AG09319 (cell line): ENCODE data around the gene CYB5RL.

Experiments used
- DNase-seq: peaks from one replicate; pipeline ENCODE4 v3.0.0-alpha.2; 2010; ENCODE audit warnings: low read depth; ENCODE audit errors: extremely low read depth
- TF ChIP-seq, protein P1 (sequence below): IDR thresholded peaks from 2 replicates; pipeline ENCODE4 v1.5.1; 2011; ENCODE audit warnings: low read depth, mild to moderate bottlenecking, inconsistent platforms, low read length, moderate library complexity

The CYB5RL gene

DNA sequence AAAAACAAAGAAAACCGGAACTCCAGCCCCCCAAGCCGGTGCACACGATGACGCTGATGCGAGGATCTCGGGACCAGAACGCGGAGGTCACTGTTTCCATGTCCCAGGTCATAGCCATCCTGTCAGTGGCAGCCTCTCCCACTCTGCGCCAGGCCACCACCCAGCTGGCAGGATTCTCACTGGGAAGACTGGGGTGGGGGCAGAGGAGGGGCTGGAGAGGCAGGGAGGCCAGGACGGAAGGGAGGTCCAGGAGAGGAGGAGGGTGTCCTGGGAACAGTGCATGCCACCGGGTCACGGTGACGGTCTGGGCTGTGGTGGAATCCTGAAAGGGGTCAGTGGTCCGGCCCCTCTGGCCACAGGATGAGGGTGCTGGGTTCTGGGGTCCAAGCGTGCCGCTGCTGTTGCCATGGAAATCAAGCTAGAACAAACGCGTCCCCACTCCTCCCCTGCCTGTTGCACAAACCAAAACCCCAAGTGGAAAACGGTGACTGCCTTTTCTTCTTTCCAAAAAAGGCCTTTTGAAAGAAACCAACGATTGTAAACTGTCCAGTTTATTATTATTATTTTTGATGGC, 26.2 kb upstream of the CYB5RL start:
- TF ChIP-seq, protein P1, sequence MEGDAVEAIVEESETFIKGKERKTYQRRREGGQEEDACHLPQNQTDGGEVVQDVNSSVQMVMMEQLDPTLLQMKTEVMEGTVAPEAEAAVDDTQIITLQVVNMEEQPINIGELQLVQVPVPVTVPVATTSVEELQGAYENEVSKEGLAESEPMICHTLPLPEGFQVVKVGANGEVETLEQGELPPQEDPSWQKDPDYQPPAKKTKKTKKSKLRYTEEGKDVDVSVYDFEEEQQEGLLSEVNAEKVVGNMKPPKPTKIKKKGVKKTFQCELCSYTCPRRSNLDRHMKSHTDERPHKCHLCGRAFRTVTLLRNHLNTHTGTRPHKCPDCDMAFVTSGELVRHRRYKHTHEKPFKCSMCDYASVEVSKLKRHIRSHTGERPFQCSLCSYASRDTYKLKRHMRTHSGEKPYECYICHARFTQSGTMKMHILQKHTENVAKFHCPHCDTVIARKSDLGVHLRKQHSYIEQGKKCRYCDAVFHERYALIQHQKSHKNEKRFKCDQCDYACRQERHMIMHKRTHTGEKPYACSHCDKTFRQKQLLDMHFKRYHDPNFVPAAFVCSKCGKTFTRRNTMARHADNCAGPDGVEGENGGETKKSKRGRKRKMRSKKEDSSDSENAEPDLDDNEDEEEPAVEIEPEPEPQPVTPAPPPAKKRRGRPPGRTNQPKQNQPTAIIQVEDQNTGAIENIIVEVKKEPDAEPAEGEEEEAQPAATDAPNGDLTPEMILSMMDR = no peak
- DNase-seq = no peak

GRCh38 chr1:54225378-54225777, 25.5 kb upstream of the CYB5RL start:
- TF ChIP-seq, protein P1 = no peak

DNA sequence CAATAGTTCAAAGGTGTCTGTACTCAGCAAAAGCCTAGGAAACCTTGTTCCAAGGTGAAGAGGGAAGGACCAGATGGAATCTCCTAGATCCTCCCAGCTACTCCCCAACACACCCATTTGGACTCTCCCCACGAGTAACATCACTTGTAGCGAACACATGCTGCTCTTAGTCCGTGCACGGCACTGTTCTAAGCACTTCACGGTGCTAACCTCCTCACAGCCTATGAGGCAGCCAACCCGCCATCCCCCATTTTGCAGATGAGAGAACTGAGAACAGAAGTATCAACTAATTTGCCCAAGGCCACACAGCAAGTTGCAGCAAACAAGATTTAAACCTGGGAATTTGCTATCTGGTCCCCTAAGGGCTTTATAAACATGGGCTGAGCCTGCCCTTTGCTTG, 24.4 kb upstream of the CYB5RL start:
- no peak for DNase-seq
- TF ChIP-seq, protein P1 = no peak

More at GRCh38 chr1:54225378-54225777, 25.5 kb upstream of the CYB5RL start:
- DNase-seq = no peak

DNA sequence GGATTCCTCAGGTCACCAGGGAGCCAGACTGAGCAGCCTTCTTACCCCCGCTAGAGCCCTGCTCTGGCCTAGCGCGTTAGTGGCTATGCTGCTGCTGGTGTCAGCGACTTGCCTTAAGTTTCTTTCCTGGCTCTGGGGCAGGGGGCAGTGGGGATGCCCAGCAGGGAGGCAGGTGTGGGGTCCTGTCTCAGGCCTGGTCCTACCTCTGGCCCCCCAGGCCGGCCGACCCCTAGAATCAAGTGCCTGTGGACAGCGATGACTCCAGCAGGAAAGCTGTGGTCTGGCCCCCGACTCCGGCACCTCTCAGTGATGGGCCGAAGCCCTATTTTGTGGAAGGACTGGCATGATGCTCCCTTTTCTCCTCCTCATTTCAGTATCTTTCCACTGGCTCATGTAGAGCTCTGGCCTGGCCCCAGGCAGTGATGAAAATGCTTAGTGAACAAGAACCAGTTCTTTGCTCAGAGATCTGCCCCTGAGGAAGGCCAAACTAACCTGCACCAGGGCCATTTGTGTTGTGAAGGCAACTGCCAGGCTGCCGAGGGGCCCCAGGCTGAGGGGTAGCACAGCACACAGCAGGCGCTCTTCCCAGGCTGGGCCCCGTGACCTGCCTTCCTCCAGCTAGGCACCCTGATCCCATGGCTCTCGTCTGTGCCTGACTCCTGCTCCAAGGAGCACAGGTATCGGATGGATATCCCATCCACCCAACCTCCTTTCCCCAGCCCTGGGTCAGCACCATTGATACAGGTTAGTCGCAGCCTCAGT, 23.8 kb upstream of the CYB5RL start:
- no peak for DNase-seq
- TF ChIP-seq, protein P1 = no peak

DNA sequence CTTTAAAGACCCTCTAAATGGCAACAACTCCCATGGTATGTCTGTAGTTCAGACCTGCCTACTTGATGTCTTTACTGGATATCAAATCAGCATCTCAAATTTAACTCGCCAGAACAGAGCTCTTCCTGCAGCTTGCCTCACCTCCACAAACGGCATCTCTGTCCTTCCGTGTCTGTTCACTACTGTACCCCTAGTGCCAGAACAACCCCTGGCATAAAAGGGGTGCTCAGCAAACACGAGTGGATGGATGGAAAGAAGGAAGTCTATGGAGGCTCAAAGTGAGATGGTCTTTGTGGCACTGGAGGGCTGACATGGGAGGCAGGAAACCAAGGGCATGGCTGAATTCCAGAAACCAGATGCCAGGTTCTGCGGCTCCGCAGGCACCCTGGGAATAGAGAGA, 22.9 kb upstream of the CYB5RL start:
- no peak for DNase-seq
- TF ChIP-seq, protein P1 = no peak

DNA sequence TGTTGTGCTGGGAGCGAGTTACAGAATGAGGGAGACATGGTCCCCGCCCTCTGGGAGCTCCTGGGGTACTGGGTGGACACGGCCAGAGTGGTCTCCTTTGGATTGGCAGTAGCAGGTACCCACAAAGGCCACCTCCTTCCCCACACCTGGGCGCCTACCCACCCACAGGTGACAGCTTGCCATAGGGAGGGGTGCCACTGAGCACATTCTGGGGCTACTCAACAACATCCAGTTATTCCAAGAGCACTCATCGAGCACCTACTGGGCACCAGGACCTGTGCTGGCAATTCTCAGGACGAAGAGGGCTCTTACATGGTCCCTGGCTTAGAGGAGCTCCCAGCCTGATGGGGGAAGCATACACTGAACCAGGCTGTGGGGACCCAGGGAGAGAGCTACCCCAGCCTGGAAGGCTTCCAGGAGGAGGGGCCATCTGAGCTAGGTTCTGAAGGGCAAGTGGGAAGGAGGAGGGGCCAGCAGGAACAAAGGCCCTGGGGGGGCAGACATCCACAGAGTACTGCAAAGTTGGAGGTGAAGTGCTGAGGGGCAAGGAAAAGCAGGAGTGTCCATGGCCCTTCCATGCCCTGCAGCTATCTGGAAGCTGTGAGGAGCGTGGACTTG, 22.1 kb upstream of the CYB5RL start:
- DNase-seq = no peak
- TF ChIP-seq, protein P1 = no peak
